T-helper 9 cell (primary cell): ENCODE data around the gene METAP1.
"Not testable (repeated sequence)": the region's sequence is repeated elsewhere in the genome, so short reads cannot be mapped to it uniquely, and the experiment has no call there.

Experiments used
- DNase-seq: peaks from one replicate; pipeline ENCODE4 v3.0.0-alpha.2; 2020

Gene METAP1

GRCh38 chr4:99061048-99061700 lies 65.7 kb downstream of the METAP1 start:
- DNase-seq: no peak

GRCh38 chr4:99062120-99062519 lies 66.6 kb downstream of the METAP1 start:
- no peak for DNase-seq

GRCh38 chr4:99065521-99065920 lies 70.0 kb downstream of the METAP1 start:
- DNase-seq: not testable (repeated sequence)

GRCh38 chr4:99067617-99068016 lies 72.1 kb downstream of the METAP1 start:
- DNase-seq: no peak

DNA sequence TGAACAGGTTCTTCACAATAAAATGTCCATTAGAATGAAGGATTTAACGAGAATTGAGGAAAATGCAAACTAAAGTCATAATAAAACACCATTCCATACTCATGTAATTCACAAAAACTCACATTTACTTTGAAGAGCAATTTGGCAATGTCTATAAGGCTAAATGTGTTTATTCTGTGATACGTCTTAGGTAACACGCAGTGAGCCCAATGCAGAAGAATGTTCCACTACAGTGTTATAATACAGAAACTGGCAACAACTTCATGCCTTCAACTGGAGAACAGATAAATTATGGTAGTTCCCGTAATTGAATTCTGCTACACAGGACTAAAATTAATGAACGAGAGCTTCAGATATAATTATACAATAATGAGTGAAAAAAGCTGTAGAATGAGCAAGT lies 75.6 kb downstream of the METAP1 start:
- DNase-seq: no peak

GRCh38 chr4:99074816-99075215 lies 79.3 kb downstream of the METAP1 start:
- DNase-seq: no peak

GRCh38 chr4:99076292-99076976 lies 80.9 kb downstream of the METAP1 start:
- DNase-seq: no peak

GRCh38 chr4:99077177-99077576 lies 81.7 kb downstream of the METAP1 start:
- DNase-seq: no peak

GRCh38 chr4:99078336-99078735 lies 82.8 kb downstream of the METAP1 start:
- DNase-seq: no peak

- no peak for DNase-seq
Observed at GRCh38 chr4:99078931-99079624, 83.6 kb downstream of the METAP1 start.

DNA sequence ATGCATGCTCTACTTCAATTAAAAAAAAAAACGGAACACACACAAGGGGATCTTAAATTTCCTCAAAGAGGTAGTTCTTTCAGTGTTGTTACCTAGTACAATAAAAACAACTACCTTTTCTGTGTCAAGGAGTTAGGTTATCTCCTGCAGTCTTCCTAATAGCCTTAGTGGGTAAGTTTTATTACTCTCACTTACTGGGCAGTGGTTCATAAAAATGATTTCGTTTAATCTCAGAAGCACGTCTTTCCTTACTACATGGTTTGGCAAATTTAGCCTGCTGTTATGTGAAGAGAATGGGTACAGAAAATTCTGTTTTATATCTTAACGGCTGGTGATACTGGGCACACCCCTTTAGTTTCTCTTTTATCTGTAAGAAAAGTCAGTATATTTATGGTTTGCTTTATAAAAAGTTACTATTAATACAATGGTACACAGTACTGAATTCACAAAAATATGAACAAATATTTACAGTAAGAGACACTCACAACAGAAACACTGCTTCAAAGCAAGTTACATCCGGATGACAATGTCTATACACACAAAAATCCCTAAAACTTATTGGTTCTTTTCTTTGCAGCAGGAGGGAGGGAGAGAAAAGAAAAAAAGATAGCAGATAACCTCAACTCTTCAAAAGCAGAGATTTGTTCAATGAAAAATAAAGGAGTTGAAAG lies 84.2 kb downstream of the METAP1 start:
- no peak for DNase-seq

DNA sequence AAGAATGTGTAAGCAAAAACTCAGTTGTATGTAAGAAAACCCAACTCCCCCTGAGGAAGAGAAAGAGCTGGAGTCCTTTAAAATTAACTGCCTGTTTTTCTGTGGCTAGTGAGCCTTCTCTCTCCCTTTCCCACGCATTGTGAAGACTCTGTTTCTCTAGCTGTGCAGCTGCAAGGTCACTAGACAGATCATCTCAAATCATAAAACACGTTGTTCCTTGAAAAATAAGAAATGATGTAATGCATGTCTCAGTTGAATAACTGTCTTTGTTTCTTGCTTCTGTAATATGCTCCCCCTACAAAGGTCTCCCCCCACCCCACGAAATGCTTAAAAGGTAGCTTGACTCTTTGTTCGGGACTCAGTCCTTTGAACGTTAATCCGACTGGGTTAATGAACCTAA lies 85.3 kb downstream of the METAP1 start:
- not testable (repeated sequence) for DNase-seq

DNA sequence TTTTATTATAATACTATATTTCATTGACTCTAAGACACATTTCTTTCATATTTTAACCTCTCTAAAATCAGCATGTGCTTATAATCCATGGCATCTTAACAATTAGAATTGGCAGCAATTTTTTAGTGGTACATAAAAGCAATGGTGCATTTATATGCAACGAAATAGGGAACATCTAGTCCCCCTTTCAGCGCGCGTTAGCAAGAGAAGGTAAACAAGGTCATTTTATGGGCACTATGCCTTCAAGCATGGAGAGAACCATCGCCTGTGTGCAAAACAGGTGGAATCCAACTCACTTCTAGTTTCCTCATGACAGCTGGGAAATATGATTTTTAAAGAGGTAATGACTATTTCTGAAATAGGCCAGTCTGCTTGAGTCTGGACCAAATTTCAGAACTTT lies 86.7 kb downstream of the METAP1 start:
- DNase-seq: no peak

DNA sequence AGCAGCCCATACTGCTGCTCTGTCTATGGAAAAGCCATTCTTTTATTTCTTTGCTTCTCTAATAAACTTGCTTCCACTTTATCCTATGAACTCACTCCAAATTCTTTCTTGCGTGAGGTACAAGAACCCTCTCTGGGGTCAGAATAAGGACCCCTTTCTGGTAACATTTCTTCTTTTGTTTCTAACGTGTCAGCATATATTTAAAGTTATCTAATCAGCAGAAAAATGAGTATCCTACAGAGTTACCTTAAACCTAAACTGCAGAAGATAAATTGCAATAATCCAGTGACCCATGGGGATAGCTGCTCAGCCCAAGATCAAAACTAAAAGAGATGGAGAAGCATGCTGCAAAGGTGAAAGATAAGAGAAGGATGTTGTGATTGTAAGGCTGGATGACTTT lies 89.1 kb downstream of the METAP1 start:
- DNase-seq: no peak

DNA sequence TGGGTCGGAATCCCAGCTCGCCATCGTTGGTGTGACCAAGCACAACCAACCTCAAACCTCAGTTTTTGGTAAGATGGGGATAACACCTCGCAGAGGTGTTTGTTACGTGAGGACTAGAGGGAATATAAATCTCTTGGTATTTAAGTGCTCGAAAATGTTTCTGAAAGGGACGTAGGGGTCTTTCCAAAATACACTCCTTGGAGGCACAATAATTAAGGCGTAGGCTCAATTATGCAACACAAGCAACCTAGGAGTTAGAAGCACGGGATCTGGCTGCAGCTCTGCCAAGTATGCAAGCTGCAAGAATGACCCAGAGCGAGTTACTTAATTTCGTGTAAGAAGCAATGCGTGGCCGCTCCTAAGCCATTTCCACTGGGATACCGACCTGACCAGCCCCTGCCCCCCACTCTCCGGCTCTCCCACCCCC lies 92.5 kb downstream of the METAP1 start:
- no peak for DNase-seq

GRCh38 chr4:99088481-99089365 lies 93.2 kb downstream of the METAP1 start, which contains the start of gene ADH5:
Gene ADH5 (minus strand): TSS chr4:99088788. CDS start chr4:99088700, 88 bp downstream.
- peak; percentile 86 for DNase-seq

GRCh38 chr4:99090481-99091215 lies 95.1 kb downstream of the METAP1 start:
- no peak for DNase-seq

DNA sequence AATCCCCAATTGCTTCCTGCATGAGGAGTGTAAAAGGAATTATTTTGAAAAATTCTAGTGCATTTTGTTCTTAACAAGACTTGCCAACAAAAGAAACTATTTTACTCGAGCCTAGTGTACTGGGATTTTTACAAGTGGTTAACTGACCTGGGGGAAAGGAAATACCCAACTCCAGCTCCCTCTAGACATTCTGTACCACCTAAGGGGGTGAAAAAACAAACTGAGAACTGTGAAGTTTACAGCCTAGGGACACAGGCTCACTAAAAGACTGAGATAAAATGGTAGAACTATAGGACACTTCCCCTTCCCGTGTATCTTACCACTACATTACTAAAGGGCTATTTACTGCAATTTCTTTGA lies 95.7 kb downstream of the METAP1 start:
- DNase-seq: no peak

DNA sequence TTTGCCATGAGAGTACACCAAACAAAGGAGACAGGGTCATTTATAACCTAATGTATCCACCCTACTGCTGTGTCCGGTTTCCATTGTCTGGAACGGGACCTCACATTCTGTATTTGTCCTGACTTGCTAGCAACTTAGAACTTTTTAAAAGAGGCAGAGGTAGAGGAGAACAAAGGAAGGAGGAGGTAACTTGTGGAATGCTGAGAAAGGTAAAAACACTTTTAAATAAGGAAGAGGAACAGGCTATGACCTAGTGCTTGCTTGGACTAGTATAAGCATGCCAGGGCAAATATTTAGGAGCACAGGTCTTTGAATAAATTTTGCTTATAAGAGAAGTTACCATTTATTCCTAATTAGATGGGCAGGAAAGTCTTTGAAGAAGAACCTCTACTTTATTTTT lies 96.3 kb downstream of the METAP1 start:
- not testable (repeated sequence) for DNase-seq

GRCh38 chr4:99099311-99099710 lies 103.8 kb downstream of the METAP1 start:
- DNase-seq: no peak

GRCh38 chr4:99099814-99100213 lies 104.3 kb downstream of the METAP1 start:
- DNase-seq: not testable (repeated sequence)

- DNase-seq: no peak
Observed at GRCh38 chr4:99100876-99101275, 105.4 kb downstream of the METAP1 start.
